Brain microvascular endothelial cell (primary cell): Measurements from ENCODE around the gene THADA.

Experiments
- DNase-seq: peaks from one replicate; pipeline ENCODE4 v3.0.0-alpha.2; 2020
- H3K27ac ChIP-seq: fragments of 250-450 bp; sonication (Bioruptor Pico); 2 replicates; pipeline ENCODE4 v1.5.1; 2020; ENCODE audit warnings: mild to moderate bottlenecking, moderate library complexity
- H3K27me3 ChIP-seq: fragments of 250-450 bp; sonication (Bioruptor Pico); replicated peaks from 2 replicates; pipeline ENCODE4 v1.5.1; 2020; ENCODE audit warnings: mild to moderate bottlenecking
- H3K36me3 ChIP-seq: fragments of 250-450 bp; sonication (Bioruptor Pico); replicated peaks from 2 replicates; pipeline ENCODE4 v1.5.1; 2020; ENCODE audit warnings: mild to moderate bottlenecking
- H3K4me3 ChIP-seq: 2 replicates; pipeline ENCODE4 v1.5.1; 2011; ENCODE audit warnings: low read depth, mild to moderate bottlenecking, control low read depth, low read length, moderate library complexity
- CTCF ChIP-seq: IDR thresholded peaks from 2 replicates; pipeline ENCODE4 v1.5.1; 2011; ENCODE audit warnings: low read depth, mild to moderate bottlenecking, moderate library complexity, low read length, control low read depth, inconsistent platforms; ENCODE audit errors: missing control alignments
- in situ Hi-C: cut with HindIII; loops from 2 replicates; pipeline ENCODE4 v1.10.0; 2017; ENCODE audit warnings: low sequenced_read_pairs, low pct_ligation_motif_present

Gene THADA

GRCh38 chr2:43262951-43263350 lies 332.9 kb downstream of the THADA start:
- H3K36me3 ChIP-seq: no peaks in the 10 kb centered on the region
- H3K27me3 ChIP-seq: no peaks in the 10 kb centered on the region
- no peak for DNase-seq
- in situ Hi-C loops: no loop called here
- H3K4me3 ChIP-seq: no peak overlapping the region
- no peak for TF ChIP-seq CTCF
- no peak overlapping the region for H3K27ac ChIP-seq

- in situ Hi-C loops: no loop called here
- Histone ChIP-seq H3K4me3 (no peak overlapping the region), H3K36me3 (no peaks in the 10 kb centered on the region), H3K27ac (no peak overlapping the region), H3K27me3 (no peaks in the 10 kb centered on the region)
- TF ChIP-seq CTCF: no peak
- no peak for DNase-seq
These were observed 333.6 kb downstream of the THADA start for GRCh38 chr2:43262239-43262638.

GRCh38 chr2:43259512-43259911 lies 336.3 kb downstream of the THADA start:
- no peaks in the 10 kb centered on the region for H3K27me3 ChIP-seq
- H3K27ac ChIP-seq: no peak overlapping the region
- TF ChIP-seq CTCF: no peak
- no peak overlapping the region for H3K4me3 ChIP-seq
- no peaks in the 10 kb centered on the region for H3K36me3 ChIP-seq
- in situ Hi-C loops: no loop called here
- DNase-seq: no peak

GRCh38 chr2:43258547-43259156 lies 337.2 kb downstream of the THADA start:
- H3K36me3 ChIP-seq: no peaks in the 10 kb centered on the region
- in situ Hi-C loops: no loop called here
- DNase-seq: no peak
- no peak overlapping the region for H3K27ac ChIP-seq
- TF ChIP-seq CTCF: no peak
- no peak overlapping the region for H3K4me3 ChIP-seq
- no peaks in the 10 kb centered on the region for H3K27me3 ChIP-seq

GRCh38 chr2:43255296-43255910 lies 340.4 kb downstream of the THADA start:
- Histone ChIP-seq H3K27ac (no peak overlapping the region), H3K27me3 (no peaks in the 10 kb centered on the region), H3K4me3 (no peak overlapping the region), H3K36me3 (no peaks in the 10 kb centered on the region)
- no peak for TF ChIP-seq CTCF
- no peak for DNase-seq
- in situ Hi-C loops: no loop called here

GRCh38 chr2:43254331-43254730 lies 341.5 kb downstream of the THADA start:
- in situ Hi-C loops: no loop called here
- no peak for TF ChIP-seq CTCF
- no peaks in the 10 kb centered on the region for H3K27me3 ChIP-seq
- no peak for DNase-seq
- no peaks in the 10 kb centered on the region for H3K36me3 ChIP-seq
- no peak overlapping the region for H3K4me3 ChIP-seq
- H3K27ac ChIP-seq: no peak overlapping the region
